GM10266 (cell line): ENCODE measurements around the gene SST.
A peak's percentile ranks its signal among the peaks of the same experiment; 100 is the strongest.

Source experiments
- DNase-seq: peaks from one replicate; pipeline ENCODE4 v3.0.0; 2012; ENCODE audit errors: extremely low spot score
- TF ChIP-seq, protein P1 (sequence below): IDR thresholded peaks from 2 replicates; pipeline ENCODE4 v1.5.1; 2012; ENCODE audit warnings: mild to moderate bottlenecking, low read depth; ENCODE audit not compliant: control insufficient read depth, insufficient read depth; ENCODE audit errors: missing control alignments

The SST gene

DNA sequence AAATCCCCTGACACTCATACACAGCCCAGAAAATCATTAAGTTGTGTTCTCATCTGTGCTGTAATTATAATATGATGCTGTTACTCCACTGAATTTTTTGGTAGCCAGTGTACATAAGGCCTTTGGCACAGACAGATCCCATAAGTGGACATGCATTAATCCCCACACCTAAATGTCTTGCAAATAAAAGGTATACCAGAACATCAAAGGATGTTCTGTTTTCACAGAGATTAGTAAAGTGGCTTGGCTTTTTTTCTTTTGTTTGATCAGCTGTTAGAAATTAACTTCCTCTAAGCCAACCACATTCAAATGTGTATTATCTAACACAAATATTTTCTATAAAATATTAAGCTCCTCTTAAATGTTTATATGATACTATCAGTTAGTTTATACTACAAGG is 2.7 kb downstream of the SST start:
- DNase-seq = no peak
- TF ChIP-seq, protein P1, sequence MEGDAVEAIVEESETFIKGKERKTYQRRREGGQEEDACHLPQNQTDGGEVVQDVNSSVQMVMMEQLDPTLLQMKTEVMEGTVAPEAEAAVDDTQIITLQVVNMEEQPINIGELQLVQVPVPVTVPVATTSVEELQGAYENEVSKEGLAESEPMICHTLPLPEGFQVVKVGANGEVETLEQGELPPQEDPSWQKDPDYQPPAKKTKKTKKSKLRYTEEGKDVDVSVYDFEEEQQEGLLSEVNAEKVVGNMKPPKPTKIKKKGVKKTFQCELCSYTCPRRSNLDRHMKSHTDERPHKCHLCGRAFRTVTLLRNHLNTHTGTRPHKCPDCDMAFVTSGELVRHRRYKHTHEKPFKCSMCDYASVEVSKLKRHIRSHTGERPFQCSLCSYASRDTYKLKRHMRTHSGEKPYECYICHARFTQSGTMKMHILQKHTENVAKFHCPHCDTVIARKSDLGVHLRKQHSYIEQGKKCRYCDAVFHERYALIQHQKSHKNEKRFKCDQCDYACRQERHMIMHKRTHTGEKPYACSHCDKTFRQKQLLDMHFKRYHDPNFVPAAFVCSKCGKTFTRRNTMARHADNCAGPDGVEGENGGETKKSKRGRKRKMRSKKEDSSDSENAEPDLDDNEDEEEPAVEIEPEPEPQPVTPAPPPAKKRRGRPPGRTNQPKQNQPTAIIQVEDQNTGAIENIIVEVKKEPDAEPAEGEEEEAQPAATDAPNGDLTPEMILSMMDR = no peak

DNA sequence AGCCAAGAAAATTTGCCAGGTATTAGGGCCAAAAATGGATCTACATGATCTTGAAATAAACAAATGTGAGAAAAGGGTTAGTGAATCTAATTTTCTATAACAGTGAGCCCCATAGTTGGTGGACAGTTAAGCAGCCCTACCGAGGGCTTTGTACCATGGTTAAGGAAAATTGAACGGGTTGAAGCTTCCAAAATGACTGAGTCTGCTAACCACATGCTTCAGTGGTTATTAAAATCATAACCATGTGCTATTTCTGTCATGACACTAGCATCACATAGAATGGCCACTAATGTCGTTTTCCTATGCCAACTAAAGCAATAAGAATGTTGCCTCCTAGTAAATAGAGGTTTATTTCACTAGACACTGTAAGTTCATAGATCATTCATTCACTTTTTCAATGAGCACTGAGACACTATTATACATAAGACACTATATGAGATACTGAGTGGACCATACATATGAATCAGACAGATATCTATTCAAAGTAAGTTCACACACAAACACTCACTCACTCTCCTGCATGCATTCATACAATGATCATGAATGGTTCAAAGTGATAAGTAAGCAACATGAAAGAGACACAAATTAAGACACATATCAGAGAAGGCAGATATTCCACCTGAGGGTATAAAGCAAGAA is 4.3 kb downstream of the SST start:
- TF ChIP-seq, protein P1 = no peak

DNA sequence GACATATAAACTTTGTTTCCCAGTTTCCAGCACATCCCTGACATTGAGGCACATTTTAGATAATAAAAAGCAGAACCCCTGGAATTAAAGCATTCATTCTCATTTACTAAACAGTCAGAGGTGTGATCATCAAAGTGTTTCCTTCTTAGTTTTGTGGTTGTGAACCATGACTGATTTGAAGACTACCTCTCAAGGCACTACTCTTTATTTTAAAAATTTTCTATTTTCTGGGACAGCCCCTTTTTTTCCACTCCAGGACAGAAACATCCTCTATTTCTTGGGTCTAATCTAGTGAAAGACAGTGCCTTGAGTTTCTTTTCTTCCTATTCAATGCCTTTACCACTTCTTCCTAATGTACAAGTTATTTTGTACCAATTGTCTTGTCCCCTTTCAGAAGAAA is 5.2 kb downstream of the SST start:
- DNase-seq = no peak
- TF ChIP-seq, protein P1 = no peak

More for the DNA sequence above, 4.3 kb downstream of the SST start:
- DNase-seq = no peak

DNA sequence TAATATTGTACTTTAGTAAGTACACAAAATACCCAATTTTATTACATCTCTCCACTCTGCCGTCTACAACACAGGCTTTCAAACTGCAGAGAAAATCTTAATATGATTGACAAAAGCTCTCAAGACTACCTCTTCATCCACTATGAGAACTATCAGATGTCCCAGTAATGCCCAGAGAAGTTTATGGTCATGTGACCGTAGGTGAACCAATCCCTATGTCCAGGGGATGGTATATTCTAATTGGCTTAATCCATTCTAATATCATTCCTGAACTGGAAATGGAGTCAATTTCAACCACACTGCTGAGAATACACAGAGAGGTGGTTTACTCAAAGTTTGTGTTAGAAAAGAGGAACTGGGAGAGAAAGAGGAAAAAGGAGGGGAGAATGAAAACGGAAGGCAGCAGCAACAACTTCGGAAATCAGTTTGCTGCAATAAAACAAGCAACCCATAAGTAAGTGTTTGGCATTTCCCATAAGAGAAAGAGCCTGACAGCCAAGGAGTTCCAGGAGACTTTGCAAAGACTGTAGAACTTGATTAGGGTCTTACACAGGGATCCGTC is 7.3 kb downstream of the SST start:
- DNase-seq = no peak
- TF ChIP-seq, protein P1 = no peak

DNA sequence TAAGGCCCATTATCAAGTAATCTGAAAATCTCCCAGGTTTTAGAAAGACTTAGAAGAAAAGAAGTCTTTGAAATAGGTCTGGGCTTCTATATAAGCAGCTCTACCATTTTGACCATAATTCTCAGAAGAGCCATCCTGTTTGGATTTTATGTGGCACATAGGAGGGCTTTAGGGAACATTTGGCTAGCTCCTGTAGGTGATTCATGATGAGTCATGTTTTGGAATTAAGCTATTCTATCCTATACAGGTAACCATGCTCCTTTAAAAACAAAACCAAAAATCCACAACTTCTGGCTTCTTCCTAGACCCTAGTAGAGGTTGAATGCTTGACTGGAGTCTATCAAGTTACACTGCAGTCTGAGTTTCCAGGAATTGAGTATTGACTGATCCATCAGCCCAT is 8.9 kb downstream of the SST start:
- TF ChIP-seq, protein P1 = no peak
- no peak for DNase-seq

DNA sequence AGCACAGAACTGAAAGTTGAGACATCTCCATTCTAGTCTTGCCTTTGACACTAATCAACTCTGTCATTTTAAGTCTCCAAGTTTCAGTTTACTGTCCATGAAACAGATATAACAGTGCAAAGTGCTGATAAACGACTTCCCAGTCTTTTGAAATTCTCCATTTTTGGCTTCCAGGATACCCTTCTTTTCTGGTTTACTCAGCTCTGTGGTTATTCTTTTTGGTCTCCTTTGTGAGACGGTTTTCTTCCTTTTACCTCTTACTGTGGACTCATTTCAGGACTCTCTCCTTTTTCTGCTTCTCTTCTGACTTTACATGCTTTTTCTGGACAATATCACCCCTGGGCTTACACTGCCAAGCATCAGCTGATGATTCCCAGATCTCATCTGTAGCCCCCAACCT is 18.9 kb downstream of the SST start:
- TF ChIP-seq, protein P1 = no peak
- DNase-seq = no peak

DNA sequence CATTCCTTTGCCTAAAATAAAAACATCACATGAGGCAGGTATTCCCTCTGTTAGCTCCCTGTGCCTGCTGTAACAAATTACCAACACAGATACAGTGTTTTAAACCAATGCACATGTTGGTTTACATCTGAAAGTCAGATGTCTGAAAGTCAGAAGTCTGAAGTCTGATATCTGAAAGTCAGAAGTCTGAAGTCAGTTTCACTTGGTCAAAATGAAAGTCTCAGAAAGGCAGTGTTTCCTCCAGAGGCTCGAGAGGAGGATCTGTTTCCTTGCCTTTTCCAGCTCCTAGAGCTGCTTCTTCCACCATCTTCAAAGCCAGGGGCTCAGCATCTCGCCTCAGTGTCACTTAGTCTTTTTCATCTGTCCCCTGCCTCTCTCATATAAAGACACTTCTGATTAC is 22.0 kb downstream of the SST start:
- DNase-seq = peak; percentile 31
- TF ChIP-seq, protein P1 = no peak
